ENCODE results near the gene ATP11B. TPM values are rescaled to one million over a fixed set of nuclear protein-coding genes. Genes with fewer than 3 reads are reported as not detected.

ATP11B gene
- total RNA-seq, 1 experiment from 2014 or later: 70.1 TPM

- no peak for TF ChIP-seq EZH2 (IDR thresholded peaks at IDR 0.05; ENCODE audit: borderline replicate concordance, low read depth, low read length, poor library complexity, severe bottlenecking)
- Histone ChIP-seq H3K9me3 (ENCODE audit: low read depth, low read length, poor library complexity, severe bottlenecking) (no peaks in the 10 kb centered on the region), H3K27ac (ENCODE audit: low read depth, low read length, poor library complexity, severe bottlenecking) (no peak overlapping the region), H3K4me3 (ENCODE audit: low read depth, low read length, poor library complexity, severe bottlenecking) (no peak overlapping the region), H3K27me3 (replicated peaks; ENCODE audit: insufficient read depth, low read depth, low read length, poor library complexity) (no peaks in the 10 kb centered on the region), H3K36me3 (ENCODE audit: insufficient read depth, low read length, poor library complexity, severe bottlenecking) (peaks cover 10% of the 10 kb centered on the region), H3K4me1 (ENCODE audit: insufficient read depth, low read length, poor library complexity, severe bottlenecking) (no peaks in the 10 kb centered on the region)
- CTCF ChIA-PET: no interaction called here
- BruUV-seq (replicated peaks): no TSS peak
- intact Hi-C loops (cut with micrococcal nuclease; ENCODE audit: unreplicated experiment): no loop called here
- POLR2A ChIA-PET (ENCODE audit: low non-redundant PET): no interaction called here
- DNase-seq (ENCODE audit: low spot score): no peak
Measured at GRCh38 chr3:182886497-182886896, 93.2 kb downstream of the ATP11B start.

DNA sequence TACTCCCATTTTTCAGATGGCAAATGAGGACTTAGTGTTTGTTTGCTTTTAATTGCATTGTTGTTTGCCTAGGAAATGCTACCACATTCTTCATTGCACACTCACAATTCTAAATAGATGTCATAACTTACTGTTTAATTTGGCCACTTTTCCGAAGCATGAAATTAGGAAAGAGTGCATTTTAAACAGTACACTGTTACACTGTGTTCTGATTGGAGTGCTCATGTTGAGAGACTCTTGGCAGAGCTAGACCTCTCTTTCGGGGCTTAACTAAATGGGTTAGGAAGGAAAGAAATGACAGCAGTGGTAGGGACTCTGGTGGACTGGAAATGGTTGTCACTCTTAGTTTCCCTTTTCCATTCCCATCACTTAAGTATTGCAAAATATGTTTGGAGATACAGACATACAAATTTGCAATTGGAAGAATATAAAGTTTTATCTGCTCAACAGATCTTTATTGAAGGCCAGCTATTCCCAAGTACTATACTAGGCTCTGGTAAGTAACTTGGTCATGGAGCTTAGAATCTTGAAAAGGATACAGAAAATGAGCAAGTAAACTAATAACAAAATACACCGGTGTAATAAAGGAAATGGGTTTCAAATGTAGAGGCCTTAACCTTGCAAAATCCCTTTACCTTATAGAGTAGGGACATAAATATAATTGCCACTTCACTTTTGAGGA lies 96.8 kb downstream of the ATP11B start:
- BruUV-seq (replicated peaks): no TSS peak
- ChIA-PET POLR2A (ENCODE audit: low non-redundant PET) (no interaction called here), CTCF (no interaction called here)
- Histone ChIP-seq H3K36me3 (ENCODE audit: insufficient read depth, low read length, poor library complexity, severe bottlenecking) (peaks cover 10% of the 10 kb centered on the region), H3K4me3 (ENCODE audit: low read depth, low read length, poor library complexity, severe bottlenecking) (no peak overlapping the region), H3K4me1 (ENCODE audit: insufficient read depth, low read length, poor library complexity, severe bottlenecking) (no peaks in the 10 kb centered on the region), H3K27ac (ENCODE audit: low read depth, low read length, poor library complexity, severe bottlenecking) (no peak overlapping the region), H3K27me3 (replicated peaks; ENCODE audit: insufficient read depth, low read depth, low read length, poor library complexity) (no peaks in the 10 kb centered on the region), H3K9me3 (ENCODE audit: low read depth, low read length, poor library complexity, severe bottlenecking) (no peaks in the 10 kb centered on the region)
- DNase-seq (ENCODE audit: low spot score): no peak
- TF ChIP-seq EZH2 (IDR thresholded peaks at IDR 0.05; ENCODE audit: borderline replicate concordance, low read depth, low read length, poor library complexity, severe bottlenecking) (no peak), CTCF (conservative IDR thresholded peaks at IDR 0.05; ENCODE audit: low read depth, low read length) (no peak)
- intact Hi-C loops (cut with micrococcal nuclease; ENCODE audit: unreplicated experiment): no loop called here

GRCh38 chr3:182891364-182891763 lies 98.1 kb downstream of the ATP11B start:
- no peak for TF ChIP-seq EZH2 (IDR thresholded peaks at IDR 0.05; ENCODE audit: borderline replicate concordance, low read depth, low read length, poor library complexity, severe bottlenecking)
- TF ChIP-seq CTCF (conservative IDR thresholded peaks at IDR 0.05; ENCODE audit: low read depth, low read length): no peak
- intact Hi-C loops (cut with micrococcal nuclease; ENCODE audit: unreplicated experiment): no loop called here
- Histone ChIP-seq H3K27me3 (replicated peaks; ENCODE audit: insufficient read depth, low read depth, low read length, poor library complexity) (no peaks in the 10 kb centered on the region), H3K4me3 (ENCODE audit: low read depth, low read length, poor library complexity, severe bottlenecking) (no peak overlapping the region), H3K36me3 (ENCODE audit: insufficient read depth, low read length, poor library complexity, severe bottlenecking) (peaks cover 3% of the 10 kb centered on the region), H3K9me3 (ENCODE audit: low read depth, low read length, poor library complexity, severe bottlenecking) (no peaks in the 10 kb centered on the region), H3K27ac (ENCODE audit: low read depth, low read length, poor library complexity, severe bottlenecking) (no peak overlapping the region), H3K4me1 (ENCODE audit: insufficient read depth, low read length, poor library complexity, severe bottlenecking) (no peaks in the 10 kb centered on the region)
- ChIA-PET CTCF (no interaction called here), POLR2A (ENCODE audit: low non-redundant PET) (no interaction called here)
- BruUV-seq (replicated peaks): no TSS peak
- no peak for DNase-seq (ENCODE audit: low spot score)

GRCh38 chr3:182892226-182892625 lies 98.9 kb downstream of the ATP11B start:
- intact Hi-C loops (cut with micrococcal nuclease; ENCODE audit: unreplicated experiment): no loop called here
- CTCF ChIA-PET: no interaction called here
- no peak for TF ChIP-seq CTCF (conservative IDR thresholded peaks at IDR 0.05; ENCODE audit: low read depth, low read length)
- TF ChIP-seq EZH2 (IDR thresholded peaks at IDR 0.05; ENCODE audit: borderline replicate concordance, low read depth, low read length, poor library complexity, severe bottlenecking): no peak
- Histone ChIP-seq H3K27ac (ENCODE audit: low read depth, low read length, poor library complexity, severe bottlenecking) (no peak overlapping the region), H3K9me3 (ENCODE audit: low read depth, low read length, poor library complexity, severe bottlenecking) (no peaks in the 10 kb centered on the region), H3K36me3 (ENCODE audit: insufficient read depth, low read length, poor library complexity, severe bottlenecking) (peaks cover 3% of the 10 kb centered on the region), H3K4me1 (ENCODE audit: insufficient read depth, low read length, poor library complexity, severe bottlenecking) (no peaks in the 10 kb centered on the region), H3K4me3 (ENCODE audit: low read depth, low read length, poor library complexity, severe bottlenecking) (no peak overlapping the region), H3K27me3 (replicated peaks; ENCODE audit: insufficient read depth, low read depth, low read length, poor library complexity) (no peaks in the 10 kb centered on the region)
- POLR2A ChIA-PET (ENCODE audit: low non-redundant PET): no interaction called here
- DNase-seq (ENCODE audit: low spot score): no peak
- no TSS peak for BruUV-seq (replicated peaks)

All from A673 (cell line).